Lower leg skin (tissue), 4 donors: ENCODE data around the gene RFPL3. TPM values are rescaled to one million over a fixed set of nuclear protein-coding genes. Genes with fewer than 3 reads are reported as not detected.
"Not testable (repeated sequence)": the region's sequence is repeated elsewhere in the genome, so short reads cannot be mapped to it uniquely, and the experiment has no call there.

Experiments used
- DNase-seq, 2 donors: peaks; one replicate each; pipeline ENCODE4 v3.0.0-alpha.2; 2019; ENCODE audit warnings: low spot score in 2 of 2
- H3K4me3 ChIP-seq: fragments of 200-600 bp; sonication (generic); 2 replicates; pipeline ENCODE4 v1.5.1; 2017; ENCODE audit warnings: mild to moderate bottlenecking, low read depth; ENCODE audit not compliant: poor library complexity, severe bottlenecking
- CTCF ChIP-seq, 3 donors: fragments of 450-650 bp; IDR thresholded peaks; one replicate each; pipeline ENCODE4 v1.5.1; 2016; ENCODE audit warnings: antibody characterized with exemption in 3 of 3, mild to moderate bottlenecking in 3 of 3, moderate library complexity in 2 of 3
- POLR2A ChIP-seq, 2 donors: fragments of 450-650 bp; IDR thresholded peaks; one replicate each; pipeline ENCODE4 v1.6.1; 2016 to 2017; ENCODE audit warnings: antibody characterized with exemption in 2 of 2, mild to moderate bottlenecking in 1 of 2, moderate library complexity in 1 of 2
- WGBS, 2 donors: methylation state at CpG; one replicate each; pipeline ENCODE4 v1.1.5; 2018; 5-methylcytosine and 5-hydroxymethylcytosine counted together
- intact Hi-C: fragments of 100-400 bp; cut with DNase I; formaldehyde crosslinking; loops from one replicate; pipeline ENCODE4 v1.15.0; 2023; ENCODE audit warnings: low total_unique reads
- total RNA-seq, 4 donors: library from RNA; depleted of rRNA; stranded (reverse); fragments of >200 nt; gene quantifications; one replicate each; pipeline ENCODE4 v1.1.0, GENCODE V29; 2016

RFPL3 gene
- total RNA-seq, 4 donors from 2014 or later: not detected

DNA sequence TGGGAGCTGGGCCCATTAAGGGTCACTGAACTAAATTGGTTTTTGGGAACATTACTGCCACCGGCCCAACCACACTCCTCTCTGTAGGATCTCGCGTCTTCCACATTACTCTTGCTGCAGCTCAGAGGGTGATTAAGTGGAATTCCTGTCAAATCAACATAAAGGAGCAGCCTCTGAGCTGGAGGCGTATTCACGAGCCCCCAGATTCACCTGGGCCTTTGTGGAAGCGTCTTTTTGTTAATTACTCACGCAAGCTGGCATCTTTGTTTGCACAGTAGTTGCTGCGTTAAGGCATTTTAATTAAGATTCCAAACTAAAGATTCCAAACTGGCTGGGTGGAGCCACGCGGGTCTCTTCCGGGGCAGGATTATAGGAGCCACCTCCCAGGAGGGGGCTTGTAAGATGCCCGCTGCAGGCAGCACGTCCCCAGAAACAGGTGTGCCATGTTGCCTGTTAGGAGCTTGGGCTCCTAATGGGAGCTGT, 21.5 kb upstream of the RFPL3 start:
- DNase-seq: peak in 1 of 2 donors; percentile 32
- no peak overlapping the region for H3K4me3 ChIP-seq
- intact Hi-C loops: no loop called here
- no peak for TF ChIP-seq POLR2A (IDR thresholded peaks at IDR 0.05)
- no peak for TF ChIP-seq CTCF (IDR thresholded peaks at IDR 0.05)
- 66 to 70% methylated on average over 13 of the region's 13 CpGs for WGBS, 2 donors

- no peak overlapping the region for H3K4me3 ChIP-seq
- 43 to 44% methylated on average over 10 of the region's 10 CpGs for WGBS, 2 donors
- TF ChIP-seq CTCF (IDR thresholded peaks at IDR 0.05): no peak
- intact Hi-C loops: no loop called here
- peak in 1 of 2 donors; percentile 74 for DNase-seq
Observed at GRCh38 chr22:32336771-32337424, 20.8 kb upstream of the RFPL3 start.

GRCh38 chr22:32337425-32337824, 20.2 kb upstream of the RFPL3 start:
- intact Hi-C loops, H3K4me3 ChIP-seq, DNase-seq: not testable (repeated sequence)
- WGBS, 2 donors: 58 to 62% methylated on average over 6 of the region's 6 CpGs

DNA sequence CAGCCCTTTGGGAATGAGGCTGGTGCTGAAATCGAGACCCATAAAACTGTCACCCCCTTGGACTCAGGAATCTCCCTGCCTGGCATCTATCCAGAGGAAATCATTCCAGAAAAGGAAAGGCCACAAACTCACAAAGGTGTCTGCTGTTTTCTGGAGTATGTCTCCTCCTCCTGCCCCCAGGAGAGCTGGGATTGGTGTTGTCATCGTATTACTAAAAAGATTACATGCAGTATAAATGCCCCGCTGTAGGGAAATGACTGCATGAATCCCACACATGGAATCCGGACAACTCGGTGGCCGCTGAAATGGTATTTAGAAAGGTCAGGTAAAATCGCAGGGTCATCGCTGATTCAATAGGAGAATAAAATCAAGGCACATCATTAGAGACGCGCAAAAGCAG, 18.9 kb upstream of the RFPL3 start:
- intact Hi-C loops: no loop called here
- whole genome bisulfite sequencing, 2 donors: 82 to 84% methylated on average over 10 of the region's 10 CpGs
- no peak for TF ChIP-seq CTCF (IDR thresholded peaks at IDR 0.05)
- no peak for TF ChIP-seq POLR2A (IDR thresholded peaks at IDR 0.05)
- no peak overlapping the region for H3K4me3 ChIP-seq
- no peak for DNase-seq

- intact Hi-C loops: no loop called here
- TF ChIP-seq POLR2A (IDR thresholded peaks at IDR 0.05) (no peak), CTCF (IDR thresholded peaks at IDR 0.05) (no peak)
- DNase-seq: peak in 1 of 2 donors; percentile 60
- WGBS, 2 donors: 84 to 89% methylated on average over 21 to 23 of the region's 23 CpGs
- no peak overlapping the region for H3K4me3 ChIP-seq
Observed at GRCh38 chr22:32339190-32340012, 18.3 kb upstream of the RFPL3 start.

GRCh38 chr22:32340411-32340810, 17.3 kb upstream of the RFPL3 start:
- peak in 1 of 2 donors; percentile 54 for DNase-seq
- TF ChIP-seq CTCF (IDR thresholded peaks at IDR 0.05) (no peak), POLR2A (IDR thresholded peaks at IDR 0.05) (no peak)
- H3K4me3 ChIP-seq: no peak overlapping the region
- intact Hi-C loops: no loop called here
- WGBS, 2 donors: 71 to 75% methylated on average over 11 of the region's 11 CpGs
